Neural cell (in vitro differentiated cells): ENCODE data around the gene HAPLN2. TPM values are rescaled to one million over a fixed set of nuclear protein-coding genes. Genes with fewer than 3 reads are reported as not detected.

ENCODE experiments used
- H2AFZ ChIP-seq: fragments of 200-600, 300-800 bp; sonication (generic), shearing (Covaris generic); 2 replicates; pipeline ENCODE4 v1.6.0; 2014; ENCODE audit warnings: low read depth, mild to moderate bottlenecking, antibody characterized with exemption, low read length, moderate library complexity
- H3F3A ChIP-seq: fragments of 200-600 bp; shearing (Covaris generic); 2 replicates; pipeline ENCODE4 v1.6.1; 2016; ENCODE audit warnings: mild to moderate bottlenecking, moderate library complexity, mixed read lengths, antibody characterized with exemption, low read length; ENCODE audit not compliant: insufficient read depth, poor library complexity, severe bottlenecking
- H3K27ac ChIP-seq: fragments of 200-600, 300-800 bp; sonication (generic), shearing (Covaris generic); 2 replicates; pipeline ENCODE4 v1.5.1; 2014; ENCODE audit warnings: mild to moderate bottlenecking, low read length, moderate library complexity
- H3K27me3 ChIP-seq: fragments of 300-800, 200-600 bp; sonication (generic), shearing (Covaris generic); 2 replicates; pipeline ENCODE4 v1.6.0; 2014; ENCODE audit warnings: mild to moderate bottlenecking, low read depth, low read length, moderate library complexity; ENCODE audit not compliant: insufficient read depth
- H3K36me3 ChIP-seq: fragments of 300-800, 200-600 bp; sonication (generic), shearing (Covaris generic); 2 replicates; pipeline ENCODE4 v1.5.1; 2014; ENCODE audit warnings: mild to moderate bottlenecking, antibody characterized with exemption, low read length, moderate library complexity; ENCODE audit not compliant: insufficient read depth
- H3K4me2 ChIP-seq: fragments of 300-800, 200-600 bp; sonication (generic), shearing (Covaris generic); 2 replicates; pipeline ENCODE4 v1.6.0; 2014; ENCODE audit warnings: mild to moderate bottlenecking, low read length
- H3K4me3 ChIP-seq: fragments of 300-800, 200-600 bp; sonication (generic), shearing (Covaris generic); 2 replicates; pipeline ENCODE4 v1.5.1; 2014; ENCODE audit warnings: mild to moderate bottlenecking, low read length, moderate library complexity
- H3K79me2 ChIP-seq: fragments of 200-600 bp; shearing (Covaris generic); replicated peaks from 2 replicates; pipeline ENCODE4 v1.6.0; 2014; ENCODE audit warnings: mild to moderate bottlenecking, low read length, moderate library complexity; ENCODE audit not compliant: insufficient read depth
- H3K9ac ChIP-seq: fragments of 300-800, 200-600 bp; sonication (generic), shearing (Covaris generic); 2 replicates; pipeline ENCODE4 v1.6.1; 2016; ENCODE audit warnings: mild to moderate bottlenecking, low read length, mixed read lengths
- H3K9me2 ChIP-seq: fragments of 200-600 bp; shearing (Covaris generic); 2 replicates; pipeline ENCODE4 v1.6.1; 2016; ENCODE audit warnings: mild to moderate bottlenecking, low read length, mixed read lengths; ENCODE audit not compliant: insufficient read depth
- H3K9me3 ChIP-seq: fragments of 200-600, 300-800 bp; sonication (generic), shearing (Covaris generic); 2 replicates; pipeline ENCODE4 v1.6.1; 2016; ENCODE audit warnings: mild to moderate bottlenecking, mixed run types, low read length, moderate library complexity, mixed read lengths
- H4K20me1 ChIP-seq: fragments of 200-600 bp; shearing (Covaris generic); 2 replicates; pipeline ENCODE4 v1.6.1; 2016; ENCODE audit warnings: mild to moderate bottlenecking, mixed run types; ENCODE audit not compliant: insufficient read depth
- CTCF ChIP-seq: fragments of 450-650 bp; IDR thresholded peaks from 2 replicates; pipeline ENCODE4 v1.5.1; 2014; ENCODE audit warnings: antibody characterized with exemption, mild to moderate bottlenecking, moderate library complexity; ENCODE audit not compliant: poor library complexity, severe bottlenecking
- EP300 ChIP-seq: fragments of 450-650 bp; conservative IDR thresholded peaks from 2 replicates; pipeline ENCODE4 v1.6.1; 2014; ENCODE audit warnings: antibody characterized with exemption, mild to moderate bottlenecking, moderate library complexity; ENCODE audit not compliant: poor library complexity, severe bottlenecking
- MXI1 ChIP-seq: fragments of 450-650 bp; conservative IDR thresholded peaks from 2 replicates; pipeline ENCODE4 v1.6.1; 2014; ENCODE audit warnings: antibody characterized with exemption, mild to moderate bottlenecking; ENCODE audit not compliant: poor library complexity, severe bottlenecking
- POLR2AphosphoS5 ChIP-seq: IDR thresholded peaks from 2 replicates; pipeline ENCODE4 v1.6.1; 2012
- RAD21 ChIP-seq: fragments of 450-650 bp; conservative IDR thresholded peaks from 2 replicates; pipeline ENCODE4 v1.6.1; 2014; ENCODE audit warnings: antibody characterized with exemption, mild to moderate bottlenecking, moderate library complexity
- REST ChIP-seq: IDR thresholded peaks from 2 replicates; pipeline ENCODE4 v1.6.1; 2012; ENCODE audit warnings: borderline replicate concordance
- SMC3 ChIP-seq: fragments of 450-650 bp; conservative IDR thresholded peaks from 2 replicates; pipeline ENCODE4 v1.6.1; 2014; ENCODE audit warnings: antibody characterized with exemption, mild to moderate bottlenecking, moderate library complexity; ENCODE audit not compliant: poor library complexity
- TAF1 ChIP-seq: IDR thresholded peaks from 2 replicates; pipeline ENCODE4 v1.6.1; 2012; ENCODE audit warnings: low read depth
- polyA plus RNA-seq: library from polyadenylated mRNA; depleted of rRNA; stranded (reverse); fragments of >200 nt; gene quantifications from 2 replicates; pipeline ENCODE4 v1.2.3, GENCODE V29; 2014

Gene HAPLN2
- polyA plus RNA-seq, 1 donor from 2014 or later = 22.9 TPM

GRCh38 chr1:156667610-156667967, 48.4 kb downstream of the HAPLN2 start:
- H2AFZ ChIP-seq = no peak overlapping the region

DNA sequence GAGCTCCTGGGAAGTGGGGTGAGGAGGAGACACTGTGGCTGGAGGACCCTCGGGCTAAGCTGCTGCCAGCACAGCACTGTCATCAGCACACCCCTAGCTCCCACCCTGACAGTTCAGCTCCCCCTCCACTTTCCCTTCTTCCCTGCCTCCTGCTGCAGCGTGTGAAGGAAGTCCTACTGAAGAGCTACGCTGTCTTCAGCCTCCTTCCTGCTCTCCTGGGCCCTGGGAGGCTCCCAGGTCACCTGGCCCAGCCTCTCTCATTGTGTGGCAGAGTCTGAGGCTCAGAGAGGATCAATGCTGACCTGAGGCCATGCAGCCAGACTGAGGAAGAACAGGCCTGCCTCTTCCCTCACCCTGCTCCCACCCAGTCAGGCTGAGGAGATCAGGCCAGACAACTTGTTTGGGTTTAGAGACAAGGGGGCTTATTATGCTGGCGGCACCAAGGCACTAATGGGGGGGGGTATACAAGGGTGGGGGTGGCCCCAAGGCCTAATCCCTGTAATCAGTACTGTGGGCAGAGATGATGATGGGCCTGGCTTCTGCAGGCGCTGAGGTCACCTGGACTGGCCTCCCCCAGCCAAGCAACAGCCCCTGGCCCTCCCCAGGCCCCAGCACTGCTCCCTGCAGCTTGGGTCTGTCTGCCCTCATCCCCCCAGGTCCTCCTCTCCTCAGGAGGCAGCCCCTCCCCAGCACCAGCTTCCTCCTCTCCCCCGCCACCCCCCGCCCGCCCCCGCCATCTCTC, 48.9 kb downstream of the HAPLN2 start:
- Histone ChIP-seq H3K79me2 (peaks cover 1% of the 10 kb centered on the region), H3K4me2 (no peak overlapping the region), H3K36me3 (no peaks in the 10 kb centered on the region), H3K4me3 (no peak overlapping the region), H3K9me2 (no peaks in the 10 kb centered on the region), H3K9ac (no peak overlapping the region), H3K9me3 (no peaks in the 10 kb centered on the region), H3F3A (no peaks in the 10 kb centered on the region), H4K20me1 (no peaks in the 10 kb centered on the region), H2AFZ (no peak overlapping the region), H3K27ac (no peak overlapping the region), H3K27me3 (no peaks in the 10 kb centered on the region)
- TF ChIP-seq CTCF = no peak
- TF ChIP-seq TAF1 = no peak
- TF ChIP-seq RAD21 = no peak
- no peak for TF ChIP-seq MXI1

More at GRCh38 chr1:156667610-156667967, 48.4 kb downstream of the HAPLN2 start:
- Histone ChIP-seq H3K36me3 (no peaks in the 10 kb centered on the region), H3K27me3 (no peaks in the 10 kb centered on the region), H3K4me3 (no peak overlapping the region), H3K9ac (no peak overlapping the region), H3K9me2 (no peaks in the 10 kb centered on the region), H3K9me3 (no peaks in the 10 kb centered on the region), H4K20me1 (no peaks in the 10 kb centered on the region), H3K4me2 (no peak overlapping the region), H3F3A (no peaks in the 10 kb centered on the region), H3K79me2 (no peaks in the 10 kb centered on the region), H3K27ac (no peak overlapping the region)
- TF ChIP-seq POLR2AphosphoS5 (no peak), EP300 (no peak), TAF1 (no peak), REST (no peak), MXI1 (no peak), SMC3 (no peak), CTCF (no peak)
